ENCODE measurements around the gene TRPM4. TPM values are rescaled to one million over a fixed set of nuclear protein-coding genes. Genes with fewer than 3 reads are reported as not detected.
A peak's percentile ranks its signal among the peaks of the same experiment; 100 is the strongest.

The TRPM4 gene
- total and polyA plus RNA-seq, 2 of the 8 experiments (the other 6 are each of a cell fraction or from before 2014, with no cell fraction given) = 11.3 to 13.3 TPM

DNA sequence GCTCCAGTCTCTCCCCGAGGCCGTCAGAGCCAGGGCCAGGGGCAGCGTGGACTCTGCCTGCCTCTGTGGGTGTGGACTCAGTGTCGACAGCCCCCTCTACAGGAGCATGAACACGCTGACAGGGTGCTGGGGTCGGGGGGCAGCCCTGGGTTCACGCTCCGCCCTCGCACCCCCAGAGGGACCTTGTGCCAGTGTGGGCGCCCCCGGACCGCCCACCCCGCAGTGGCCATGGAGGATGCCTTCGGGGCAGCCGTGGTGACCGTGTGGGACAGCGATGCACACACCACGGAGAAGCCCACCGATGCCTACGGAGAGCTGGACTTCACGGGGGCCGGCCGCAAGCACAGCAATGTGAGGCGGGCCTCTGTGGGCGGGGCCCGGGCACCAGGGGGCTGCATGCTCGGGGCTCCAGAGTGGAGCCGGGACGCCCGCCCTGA lies 8.3 kb downstream of the TRPM4 start (continued):
- TF ChIP-seq KDM1A (IDR thresholded peaks at IDR 0.05; ENCODE audit: borderline replicate concordance, low read length) (no peak), RXRA (IDR thresholded peaks at IDR 0.05; ENCODE audit: insufficient read depth, low read depth, low read length) (no peak), HDAC6 (IDR thresholded peaks at IDR 0.05; ENCODE audit: low read depth, low read length) (no peak), KDM5A (IDR thresholded peaks at IDR 0.05; ENCODE audit: low read length) (no peak), JUN (IDR thresholded peaks at IDR 0.05; ENCODE audit: low read depth, low read length) (no peak), SUZ12 (IDR thresholded peaks at IDR 0.05; ENCODE audit: low read length) (no peak), ATF2 (IDR thresholded peaks at IDR 0.05; ENCODE audit: low read length) (no peak), JUND (IDR thresholded peaks at IDR 0.05; ENCODE audit: low read length) (no peak), POLR2AphosphoS5 (IDR thresholded peaks at IDR 0.05; ENCODE audit: low read depth, low read length) (no peak)
- TF ChIP-seq, protein P1, sequence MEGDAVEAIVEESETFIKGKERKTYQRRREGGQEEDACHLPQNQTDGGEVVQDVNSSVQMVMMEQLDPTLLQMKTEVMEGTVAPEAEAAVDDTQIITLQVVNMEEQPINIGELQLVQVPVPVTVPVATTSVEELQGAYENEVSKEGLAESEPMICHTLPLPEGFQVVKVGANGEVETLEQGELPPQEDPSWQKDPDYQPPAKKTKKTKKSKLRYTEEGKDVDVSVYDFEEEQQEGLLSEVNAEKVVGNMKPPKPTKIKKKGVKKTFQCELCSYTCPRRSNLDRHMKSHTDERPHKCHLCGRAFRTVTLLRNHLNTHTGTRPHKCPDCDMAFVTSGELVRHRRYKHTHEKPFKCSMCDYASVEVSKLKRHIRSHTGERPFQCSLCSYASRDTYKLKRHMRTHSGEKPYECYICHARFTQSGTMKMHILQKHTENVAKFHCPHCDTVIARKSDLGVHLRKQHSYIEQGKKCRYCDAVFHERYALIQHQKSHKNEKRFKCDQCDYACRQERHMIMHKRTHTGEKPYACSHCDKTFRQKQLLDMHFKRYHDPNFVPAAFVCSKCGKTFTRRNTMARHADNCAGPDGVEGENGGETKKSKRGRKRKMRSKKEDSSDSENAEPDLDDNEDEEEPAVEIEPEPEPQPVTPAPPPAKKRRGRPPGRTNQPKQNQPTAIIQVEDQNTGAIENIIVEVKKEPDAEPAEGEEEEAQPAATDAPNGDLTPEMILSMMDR (IDR thresholded peaks at IDR 0.05; ENCODE audit: control extremely low read depth in 1 of 3, insufficient read depth in 1 of 3, low read depth in 1 of 3, low read length in 3 of 3) = peak; percentile 24 to 64 (median 50); a peak in 3 of 4 replicates
- TF ChIP-seq, protein P2, sequence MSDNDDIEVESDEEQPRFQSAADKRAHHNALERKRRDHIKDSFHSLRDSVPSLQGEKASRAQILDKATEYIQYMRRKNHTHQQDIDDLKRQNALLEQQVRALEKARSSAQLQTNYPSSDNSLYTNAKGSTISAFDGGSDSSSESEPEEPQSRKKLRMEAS (IDR thresholded peaks at IDR 0.05) = peak; percentile 47
- TF ChIP-seq, protein P3, sequence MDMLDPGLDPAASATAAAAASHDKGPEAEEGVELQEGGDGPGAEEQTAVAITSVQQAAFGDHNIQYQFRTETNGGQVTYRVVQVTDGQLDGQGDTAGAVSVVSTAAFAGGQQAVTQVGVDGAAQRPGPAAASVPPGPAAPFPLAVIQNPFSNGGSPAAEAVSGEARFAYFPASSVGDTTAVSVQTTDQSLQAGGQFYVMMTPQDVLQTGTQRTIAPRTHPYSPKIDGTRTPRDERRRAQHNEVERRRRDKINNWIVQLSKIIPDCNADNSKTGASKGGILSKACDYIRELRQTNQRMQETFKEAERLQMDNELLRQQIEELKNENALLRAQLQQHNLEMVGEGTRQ (IDR thresholded peaks at IDR 0.05; ENCODE audit: low read length) = no peak
